NCI-H146 treated with DMSO at 0.1 percent for 48 hours (cell line): Measurements from ENCODE around the gene NRG2.

Experiments
- DNase-seq: peaks from one replicate; lab custom pipeline; 2025; ENCODE audit not compliant: unreplicated experiment; lab: John Stamatoyannopoulos, UW

The NRG2 gene

GRCh38 chr5:140042643-140043507 lies at the start of gene NRG2:
Gene NRG2 (minus strand): TSS chr5:140043299.
- no peak for DNase-seq

GRCh38 chr5:140090251-140090650 lies 47.2 kb upstream of the NRG2 start:
- DNase-seq, result no peak

- no peak for DNase-seq
Observed at GRCh38 chr5:140084541-140084940, 41.4 kb upstream of the NRG2 start.

GRCh38 chr5:140083650-140084049 lies 40.6 kb upstream of the NRG2 start:
- no peak for DNase-seq

- DNase-seq, result no peak
Observed at GRCh38 chr5:140083120-140083519, 40.0 kb upstream of the NRG2 start.

GRCh38 chr5:140076788-140077187 lies 33.7 kb upstream of the NRG2 start:
- DNase-seq, result no peak

- DNase-seq, result no peak
Observed at GRCh38 chr5:140076142-140076541, 33.0 kb upstream of the NRG2 start.

GRCh38 chr5:140075371-140075770 lies 32.3 kb upstream of the NRG2 start:
- no peak for DNase-seq

- no peak for DNase-seq
Observed at GRCh38 chr5:140073296-140073695, 30.2 kb upstream of the NRG2 start.

- no peak for DNase-seq
Observed at GRCh38 chr5:140072812-140073211, 29.7 kb upstream of the NRG2 start.

GRCh38 chr5:140060816-140061215 lies 17.7 kb upstream of the NRG2 start:
- no peak for DNase-seq

- DNase-seq, result no peak
Observed at GRCh38 chr5:140058212-140058932, 15.3 kb upstream of the NRG2 start.

GRCh38 chr5:140056880-140057279 lies 13.8 kb upstream of the NRG2 start:
- no peak for DNase-seq

GRCh38 chr5:140055152-140055551 lies 12.1 kb upstream of the NRG2 start:
- no peak for DNase-seq

- no peak for DNase-seq
Observed at GRCh38 chr5:140054086-140054689, 11.1 kb upstream of the NRG2 start.

GRCh38 chr5:140051950-140052349 lies 8.9 kb upstream of the NRG2 start:
- no peak for DNase-seq

- DNase-seq, result no peak
Observed at GRCh38 chr5:140049713-140050112, 6.6 kb upstream of the NRG2 start.

GRCh38 chr5:140049205-140049604 lies 6.1 kb upstream of the NRG2 start:
- DNase-seq, result no peak

- DNase-seq, result no peak
Observed at GRCh38 chr5:140044041-140044440, 942 bp upstream of the NRG2 start.

- DNase-seq, result no peak
Observed at GRCh38 chr5:140043508-140043872, 391 bp upstream of the NRG2 start.

- no peak for DNase-seq
Observed at GRCh38 chr5:140042393-140042642, 781 bp downstream of the NRG2 start.
